SU-DHL-6 (cell line): ENCODE data around the gene REPS2.

ENCODE experiments used
- CTCF ChIP-seq: fragments of 200-600 bp; sonication (generic); IDR thresholded peaks from one replicate; pipeline ENCODE4 v1.5.1; 2017; ENCODE audit warnings: antibody characterized with exemption, mild to moderate bottlenecking, low read length, moderate library complexity; ENCODE audit not compliant: insufficient read depth, poor library complexity, severe bottlenecking
- EZH2phosphoT487 ChIP-seq: fragments of 200-600 bp; sonication (generic), shearing (Covaris generic); conservative IDR thresholded peaks from 2 replicates; pipeline ENCODE4 v1.6.1; 2018; ENCODE audit warnings: mild to moderate bottlenecking, antibody characterized with exemption, low read length, moderate library complexity, mixed read lengths

GRCh38 chrX:17082831-17083230 lies 136.4 kb downstream of the REPS2 start:
- TF ChIP-seq CTCF (no peak), EZH2phosphoT487 (no peak)
